SK-N-SH (cell line): Measurements from ENCODE around the gene CYS1. TPM values are rescaled to one million over a fixed set of nuclear protein-coding genes. Genes with fewer than 3 reads are reported as not detected.

ENCODE experiments used
- CTCF ChIA-PET: fragments of 300-600, 350-600 bp; formaldehyde crosslinking; extraction: SDS; loops from one replicate; lab custom pipeline; 2021; lab: Yijun Ruan, JAX
- POLR2A ChIA-PET: fragments of 350-600 bp; sonication (Branson Sonifier 250); formaldehyde crosslinking; extraction: SDS; loops from one replicate; lab custom pipeline; 2020; ENCODE audit warnings: antibody characterized with exemption, inconsistent platforms; lab: Yijun Ruan, JAX
- DNase-seq: peaks from one replicate; pipeline ENCODE4 v3.0.0; 2012
- H2AFZ ChIP-seq: fragments of 200-600 bp; sonication (generic); 2 replicates; pipeline ENCODE4 v1.8.1; 2016; ENCODE audit warnings: antibody characterized with exemption, mild to moderate bottlenecking, low read depth
- H3F3A ChIP-seq: fragments of 200-600 bp; sonication (generic); replicated peaks from 2 replicates; pipeline ENCODE3; 2016; ENCODE audit warnings: antibody characterized with exemption, mild to moderate bottlenecking; ENCODE audit not compliant: insufficient read depth
- H3K27ac ChIP-seq, 2 experiments: fragments of 200-500 bp in 1 of 2; fragments of 200-600 bp in 1 of 2; sonication (Bioruptor generic) in 1 of 2; sonication (generic), shearing (Covaris generic) in 1 of 2; 2 replicates each; pipeline versions ENCODE4 v1.5.1 to v1.6.1; 2014 to 2016; ENCODE audit warnings: low read depth in 2 of 2, inconsistent platforms in 1 of 2, low read length in 1 of 2, mild to moderate bottlenecking in 1 of 2, mixed read lengths in 1 of 2
- H3K27me3 ChIP-seq: fragments of 200-600 bp; sonication (generic), shearing (Covaris generic); 2 replicates; pipeline ENCODE4 v1.6.1; 2016; ENCODE audit warnings: mixed run types; ENCODE audit not compliant: insufficient read depth
- H3K36me3 ChIP-seq, 2 experiments: fragments of 200-500 bp in 1 of 2; fragments of 200-600 bp in 1 of 2; sonication (Bioruptor generic) in 1 of 2; sonication (generic) in 1 of 2; replicated peaks in 1 of 2; 2 replicates each; pipeline versions ENCODE3 to v1.5.1; 2014 to 2016; ENCODE audit warnings: low read length in 1 of 2, mild to moderate bottlenecking in 1 of 2; ENCODE audit not compliant: insufficient read depth in 2 of 2, control insufficient read depth in 1 of 2
- H3K4me1 ChIP-seq, 2 experiments: fragments of 200-500 bp in 1 of 2; fragments of 200-600 bp in 1 of 2; sonication (Bioruptor generic) in 1 of 2; sonication (generic), shearing (Covaris generic) in 1 of 2; 2 replicates each; pipeline versions ENCODE4 v1.5.1 to v1.6.1; 2014 to 2016; ENCODE audit warnings: low read depth in 1 of 2, low read length in 1 of 2, mixed run types in 1 of 2; ENCODE audit not compliant: insufficient read depth in 2 of 2, control insufficient read depth in 1 of 2
- H3K4me2 ChIP-seq: fragments of 200-600 bp; sonication (generic), shearing (Covaris generic); 2 replicates; pipeline ENCODE4 v1.6.1; 2017; ENCODE audit warnings: mixed run types
- H3K4me3 ChIP-seq, 2 experiments: fragments of 200-500 bp in 1 of 2; fragments of 200-600 bp in 1 of 2; sonication (Bioruptor generic) in 1 of 2; sonication (generic), shearing (Covaris generic) in 1 of 2; 2 replicates each; pipeline versions ENCODE4 v1.5.1 to v1.8.1; 2014 to 2016; ENCODE audit warnings: low read depth in 2 of 2, inconsistent platforms in 1 of 2, low read length in 1 of 2, mild to moderate bottlenecking in 1 of 2, mixed read lengths in 1 of 2, moderate library complexity in 1 of 2
- H3K79me2 ChIP-seq: fragments of 200-600 bp; sonication (generic); 2 replicates; pipeline ENCODE4 v1.8.1; 2017; ENCODE audit warnings: mild to moderate bottlenecking; ENCODE audit not compliant: insufficient read depth
- H3K9ac ChIP-seq: fragments of 200-600 bp; sonication (generic); 2 replicates; pipeline ENCODE4 v1.6.1; 2017; ENCODE audit warnings: mixed run types
- H3K9me2 ChIP-seq: fragments of 200-600 bp; sonication (generic); 2 replicates; pipeline ENCODE4 v1.6.1; 2017; ENCODE audit warnings: mixed run types
- H3K9me3 ChIP-seq: fragments of 200-600 bp; sonication (generic); 2 replicates; pipeline ENCODE4 v1.6.1; 2017; ENCODE audit warnings: mixed run types, mild to moderate bottlenecking, moderate library complexity
- H4K20me1 ChIP-seq: fragments of 200-600 bp; sonication (generic); 2 replicates; pipeline ENCODE4 v1.6.1; 2017; ENCODE audit warnings: mild to moderate bottlenecking, mixed run types; ENCODE audit not compliant: insufficient read depth
- CTCF ChIP-seq: fragments of 200-600 bp; sonication (generic); IDR thresholded peaks from 2 replicates; pipeline ENCODE4 v1.6.1; 2017; ENCODE audit warnings: antibody characterized with exemption, mild to moderate bottlenecking, moderate library complexity
- FOXJ3 ChIP-seq: sonication (generic); formaldehyde crosslinking; IDR thresholded peaks from 2 replicates; pipeline ENCODE4 v1.5.1; 2020; ENCODE audit warnings: mild to moderate bottlenecking, missing genetic modification reagents
- GABPA ChIP-seq: IDR thresholded peaks from 2 replicates; pipeline ENCODE4 v1.4.0; 2012; ENCODE audit warnings: low read depth, mild to moderate bottlenecking
- MXI1 ChIP-seq: IDR thresholded peaks from 2 replicates; pipeline ENCODE4 v1.6.1; 2012; ENCODE audit warnings: mild to moderate bottlenecking, low read depth, low read length, improper control_type of control experiment
- NRF1 ChIP-seq: IDR thresholded peaks from 2 replicates; pipeline ENCODE4 v1.6.1; 2012; ENCODE audit warnings: low read depth, mild to moderate bottlenecking, low read length
- POLR2AphosphoS5 ChIP-seq: IDR thresholded peaks from 2 replicates; pipeline ENCODE4 v1.6.1; 2012; ENCODE audit warnings: low read depth, low read length
- RAD21 ChIP-seq: IDR thresholded peaks from 2 replicates; pipeline ENCODE4 v1.6.1; 2012; ENCODE audit warnings: mild to moderate bottlenecking, low read length
- RCOR1 ChIP-seq: fragments of 150-350 bp; IDR thresholded peaks from 2 replicates; pipeline ENCODE4 v1.6.1; 2017; ENCODE audit warnings: antibody characterized with exemption, low read length
- RFX5 ChIP-seq: IDR thresholded peaks from 2 replicates; pipeline ENCODE4 v1.6.1; 2012; ENCODE audit warnings: mild to moderate bottlenecking, improper control_type of control experiment, low read length
- SMC3 ChIP-seq: IDR thresholded peaks from 2 replicates; pipeline ENCODE4 v1.6.1; 2012; ENCODE audit warnings: low read depth, low read length, improper control_type of control experiment
- TCF12 ChIP-seq: IDR thresholded peaks from 2 replicates; pipeline ENCODE4 v1.4.0; 2012
- TEAD4 ChIP-seq: IDR thresholded peaks from 2 replicates; pipeline ENCODE4 v1.4.0; 2012; ENCODE audit warnings: mild to moderate bottlenecking, borderline replicate concordance; ENCODE audit not compliant: insufficient read depth
- USF1 ChIP-seq: IDR thresholded peaks from 2 replicates; pipeline ENCODE4 v1.4.0; 2012; ENCODE audit warnings: low read depth, borderline replicate concordance
- USF2 ChIP-seq: fragments of 150-350 bp; IDR thresholded peaks from 2 replicates; pipeline ENCODE4 v1.6.1; 2017; ENCODE audit warnings: antibody characterized with exemption, low read length, low read depth, borderline replicate concordance
- WGBS: methylation state at CpG from one replicate; pipeline ENCODE4 v1.1.6; 2017; ENCODE audit warnings: low lambda C conversion rate; 5-methylcytosine and 5-hydroxymethylcytosine counted together
- polyA plus RNA-seq, 3 experiments: library from polyadenylated mRNA; depleted of rRNA; stranded (reverse); fragments of >200 nt; gene quantifications; 2 replicates each; pipeline ENCODE4 v1.2.3, GENCODE V29; 2012
- TF ChIP-seq, protein P1 (sequence below): fragments of 150-350 bp; IDR thresholded peaks from 2 replicates; pipeline ENCODE4 v1.6.1; 2016; ENCODE audit warnings: mild to moderate bottlenecking, low read depth, low read length
- TF ChIP-seq, protein P2 (sequence below): IDR thresholded peaks from 2 replicates; pipeline ENCODE4 v1.4.0; 2012; ENCODE audit warnings: low read depth

The CYS1 gene
- polyA plus RNA-seq, 1 of the 3 experiments (the other 2 are of a cell fraction): 1.2 TPM

DNA sequence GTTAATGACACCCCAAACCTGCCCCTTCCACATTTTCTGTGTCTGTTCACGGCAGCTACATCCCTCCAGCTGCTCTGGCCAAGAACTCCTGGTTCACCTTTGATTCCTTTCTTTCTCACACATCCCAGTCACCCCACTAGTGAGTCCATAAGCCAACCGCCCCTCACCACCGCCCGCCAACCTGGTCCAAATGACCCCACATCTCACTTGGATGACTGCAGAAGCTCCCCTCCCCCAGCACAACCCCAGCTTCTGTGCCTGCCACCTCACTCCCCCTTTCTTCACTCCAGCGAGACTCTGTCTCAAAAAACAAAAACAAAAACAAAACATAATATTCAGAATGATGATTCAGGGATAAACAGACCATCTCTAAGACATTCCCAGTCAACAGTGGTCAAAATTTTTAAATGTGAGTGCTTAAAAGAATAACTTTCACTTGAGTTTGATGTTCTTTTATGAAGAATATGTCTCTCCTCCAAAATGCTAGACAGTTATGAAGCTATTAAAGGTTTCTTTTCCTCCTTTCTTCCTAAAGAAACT lies 3.2 kb downstream of the CYS1 start:
- DNase-seq: no peak
- H3K9me2 ChIP-seq: no peaks in the 10 kb centered on the region
- TF ChIP-seq TEAD4 (no peak), NRF1 (no peak), USF1 (no peak), SMC3 (no peak), TCF12 (no peak), USF2 (no peak), FOXJ3 (CRISPR knock-in tag) (no peak), RFX5 (no peak), RAD21 (no peak), CTCF (no peak), GABPA (no peak), POLR2AphosphoS5 (no peak), MXI1 (no peak), RCOR1 (no peak)
- TF ChIP-seq, protein P1, sequence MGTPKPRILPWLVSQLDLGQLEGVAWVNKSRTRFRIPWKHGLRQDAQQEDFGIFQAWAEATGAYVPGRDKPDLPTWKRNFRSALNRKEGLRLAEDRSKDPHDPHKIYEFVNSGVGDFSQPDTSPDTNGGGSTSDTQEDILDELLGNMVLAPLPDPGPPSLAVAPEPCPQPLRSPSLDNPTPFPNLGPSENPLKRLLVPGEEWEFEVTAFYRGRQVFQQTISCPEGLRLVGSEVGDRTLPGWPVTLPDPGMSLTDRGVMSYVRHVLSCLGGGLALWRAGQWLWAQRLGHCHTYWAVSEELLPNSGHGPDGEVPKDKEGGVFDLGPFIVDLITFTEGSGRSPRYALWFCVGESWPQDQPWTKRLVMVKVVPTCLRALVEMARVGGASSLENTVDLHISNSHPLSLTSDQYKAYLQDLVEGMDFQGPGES: no peak
- TF ChIP-seq, protein P2, sequence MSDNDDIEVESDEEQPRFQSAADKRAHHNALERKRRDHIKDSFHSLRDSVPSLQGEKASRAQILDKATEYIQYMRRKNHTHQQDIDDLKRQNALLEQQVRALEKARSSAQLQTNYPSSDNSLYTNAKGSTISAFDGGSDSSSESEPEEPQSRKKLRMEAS: no peak
- TF ChIP-seq, all 33 proteins: peak for 0
- H4K20me1 ChIP-seq: no peaks in the 10 kb centered on the region
- CTCF ChIA-PET: interaction anchor here (1.0 to 28.7 kb wide), 7 partner anchors 9 to 359 kb away, joined by 3 to 946 read pairs (median 125); partner anchors contain the start of genes CYS1 and RRM2
- H3K9me3 ChIP-seq: no peaks in the 10 kb centered on the region
- peaks cover 4% of the 10 kb centered on the region for H3F3A ChIP-seq
- H3K79me2 ChIP-seq: no peaks in the 10 kb centered on the region
- no peak overlapping the region for H2AFZ ChIP-seq
- no peak overlapping the region for H3K9ac ChIP-seq
- peaks cover 47% of the 10 kb centered on the region for H3K27me3 ChIP-seq
- H3K4me1 ChIP-seq: peaks cover 0 to 2% of the 10 kb centered on the region in 2 experiments; a peak in 1 of 4 replicates
- no peak overlapping the region for H3K4me3 ChIP-seq
- H3K27ac ChIP-seq: no peak overlapping the region
- H3K4me2 ChIP-seq: no peak overlapping the region
- POLR2A ChIA-PET: no interaction called here
- H3K36me3 ChIP-seq: no peaks in the 10 kb centered on the region
- WGBS: 69% methylated on average over 5 of the region's 5 CpGs
